ENCODE data around the gene TCHP.

Gene TCHP

DNA sequence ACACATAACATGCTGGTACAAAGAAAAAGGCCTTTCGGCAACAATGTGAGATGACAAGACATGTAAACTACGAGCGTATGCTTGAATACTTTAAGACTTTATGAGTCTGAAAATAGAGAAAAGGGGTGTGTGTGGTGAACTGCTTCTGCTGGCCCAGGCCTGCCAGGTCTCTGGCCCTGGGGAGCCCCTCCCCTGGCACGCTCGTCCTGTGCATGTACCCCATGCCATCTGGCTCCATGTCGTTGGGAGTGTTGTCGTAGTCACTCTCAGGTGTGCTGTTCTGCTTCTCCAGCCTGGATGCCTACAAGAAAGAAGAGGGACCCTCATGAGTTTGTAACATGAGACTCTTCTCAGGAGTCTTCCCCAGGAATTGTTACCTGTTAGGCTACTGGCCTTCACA, 38.9 kb downstream of the TCHP start:
- no peak for DNase-seq

DNA sequence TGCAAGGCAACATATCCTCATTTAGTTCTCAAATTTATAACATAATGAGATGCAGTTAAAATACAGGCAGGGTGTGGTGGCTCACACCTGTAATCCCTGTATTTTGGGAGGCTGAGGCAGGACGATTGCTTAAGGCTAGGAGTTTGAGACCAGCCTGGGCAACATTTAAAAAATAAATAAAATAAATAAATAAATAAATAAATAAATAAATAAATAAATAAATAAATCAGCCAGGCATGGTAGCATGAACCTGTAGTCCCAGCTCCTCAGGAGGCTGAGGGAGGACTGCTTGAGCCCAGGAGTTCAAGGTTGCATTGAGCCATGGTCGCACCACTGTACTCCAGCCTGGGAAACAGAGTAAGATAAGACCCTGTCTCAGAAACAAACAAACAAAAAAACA, 39.4 kb downstream of the TCHP start:
- DNase-seq = no peak

DNA sequence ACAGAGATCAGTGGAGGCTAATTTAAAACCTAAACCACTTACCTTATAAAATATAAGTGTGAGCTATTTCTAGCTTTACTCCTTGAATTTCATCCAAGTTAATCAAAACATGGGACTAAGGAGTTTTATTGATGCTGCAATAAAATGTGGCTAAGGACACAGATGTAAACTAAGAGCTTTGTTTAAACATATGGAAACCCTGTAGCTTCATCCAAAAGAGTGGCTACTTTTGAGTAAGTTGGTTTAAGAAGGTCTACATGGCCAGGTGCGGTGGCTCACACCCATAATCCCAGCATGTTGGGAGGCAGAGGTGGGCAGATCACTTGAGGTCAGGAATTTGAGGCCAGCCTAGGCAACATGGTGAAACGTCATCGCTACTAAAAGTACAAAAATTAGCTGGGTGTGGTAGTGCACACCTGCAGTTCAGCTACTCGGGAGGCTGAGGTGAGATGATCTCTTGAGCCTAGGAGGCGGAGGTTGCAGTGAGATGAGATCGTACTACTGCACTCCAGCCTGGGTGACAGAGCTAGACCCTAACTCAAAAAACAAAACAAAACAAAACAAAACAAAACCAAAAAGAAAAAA, 40.4 kb downstream of the TCHP start:
- DNase-seq = no peak

DNA sequence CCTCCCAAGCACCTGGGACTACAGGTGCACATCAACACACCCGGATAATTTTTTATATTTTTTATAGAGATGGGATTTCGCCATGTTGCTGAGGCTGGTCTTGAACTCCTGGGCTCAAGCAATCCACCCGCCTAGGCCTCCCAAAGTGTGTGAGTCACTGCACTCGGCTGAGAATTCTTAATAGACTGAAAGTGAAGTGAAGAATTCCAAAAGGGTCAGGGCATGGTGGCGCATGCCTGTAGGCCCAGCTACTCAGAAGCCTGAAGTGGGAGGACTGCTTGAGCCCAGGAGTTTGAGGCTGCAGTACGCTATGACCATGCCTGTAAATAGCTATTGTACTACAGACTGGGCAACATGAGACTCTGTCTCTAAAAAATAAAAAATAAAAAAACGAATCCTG, 43.7 kb downstream of the TCHP start:
- DNase-seq = no peak

DNA sequence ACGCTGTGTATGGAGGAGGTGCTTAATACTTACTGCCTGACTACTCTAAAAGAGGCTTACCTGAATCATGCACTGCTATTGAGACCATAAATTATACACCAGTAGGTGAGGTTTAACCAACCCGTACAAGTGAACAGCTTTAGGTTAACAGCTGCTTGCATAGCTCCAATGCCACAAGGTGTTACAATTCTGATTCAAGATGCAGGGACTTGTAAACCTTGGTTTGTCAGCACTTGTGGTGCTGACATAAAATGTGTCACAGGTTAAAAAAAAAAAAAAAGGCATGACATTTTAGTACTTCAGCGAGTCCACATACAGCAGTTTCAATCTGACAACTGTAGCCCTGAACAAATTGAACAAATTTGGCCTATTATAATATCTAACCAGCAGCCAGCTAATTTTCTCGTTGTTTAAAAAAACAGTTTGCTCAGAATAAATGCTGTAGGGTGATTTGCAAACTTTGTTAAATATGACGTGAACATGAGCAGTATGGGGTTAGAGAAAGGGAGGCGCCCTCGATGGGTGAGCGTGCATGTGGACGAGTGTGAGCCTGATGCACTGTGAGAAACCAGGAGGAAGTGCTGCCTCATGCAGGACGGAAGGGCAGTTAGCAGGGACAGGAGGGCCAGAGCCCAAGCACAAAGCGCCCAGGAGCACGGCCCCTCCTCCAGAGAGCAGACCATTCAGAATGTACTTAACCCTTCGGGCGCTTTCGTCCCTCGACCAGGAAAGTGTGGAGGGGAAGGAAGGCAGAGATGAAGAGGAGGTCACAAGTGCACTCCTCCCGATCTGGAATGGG, 44.7 kb downstream of the TCHP start:
- no peak for DNase-seq

DNA sequence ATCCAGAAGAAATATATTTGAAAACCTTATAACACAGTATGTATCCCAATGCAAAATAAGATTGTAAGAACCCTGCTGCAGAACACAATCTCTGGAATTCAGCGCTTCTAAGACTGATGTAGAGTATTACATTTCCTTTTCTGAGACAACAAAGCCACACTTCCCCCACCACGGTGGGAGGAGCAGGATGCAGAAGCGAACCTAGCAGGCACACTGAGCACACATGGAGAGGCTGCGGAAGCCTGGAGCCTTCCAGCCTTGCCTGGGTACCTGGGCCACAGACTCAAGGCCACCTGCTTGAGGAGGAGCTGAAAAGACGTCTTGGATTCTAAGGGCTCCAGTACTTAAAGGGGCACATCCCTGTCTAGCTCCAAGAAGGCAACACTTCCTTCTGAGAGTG, 46.4 kb downstream of the TCHP start:
- DNase-seq = no peak

DNA sequence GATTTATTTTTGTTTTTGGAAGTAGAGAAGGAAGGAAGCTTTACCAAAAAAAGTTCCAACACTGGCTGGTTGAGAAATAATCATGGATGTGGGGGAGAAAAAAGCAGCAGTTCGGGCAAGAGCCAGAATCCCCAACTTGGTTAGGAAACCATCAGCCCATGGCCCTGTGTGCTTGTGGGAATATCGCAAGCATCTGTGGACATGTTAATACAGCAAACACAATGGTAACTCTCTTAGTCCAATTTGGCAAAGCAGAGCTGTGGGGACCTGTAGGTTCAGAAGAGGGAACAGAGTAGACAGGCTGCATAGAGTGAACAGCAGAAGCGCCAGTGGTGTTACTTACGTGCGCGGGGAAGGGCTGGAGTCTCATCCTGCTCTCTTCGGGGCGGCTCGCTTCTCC, 46.8 kb downstream of the TCHP start:
- DNase-seq = no peak

DNA sequence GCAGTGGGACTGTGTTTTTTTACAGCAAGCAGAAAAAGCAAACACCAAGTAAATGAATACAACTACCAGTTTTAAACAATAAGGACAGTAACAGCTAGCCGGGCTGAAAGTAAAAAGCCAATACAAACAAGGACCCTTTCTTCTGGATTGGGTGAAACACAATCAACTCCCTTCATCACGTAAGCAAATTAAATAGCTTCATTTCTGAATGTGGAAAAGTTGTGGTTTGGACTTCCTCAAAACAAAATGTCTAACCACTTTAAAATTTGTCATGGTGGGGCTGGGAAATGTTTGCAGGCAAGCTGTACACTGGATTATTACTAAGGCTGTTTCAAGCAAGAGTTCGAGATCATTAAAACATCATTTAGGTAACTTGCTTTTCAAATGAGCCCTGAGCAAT, 47.4 kb downstream of the TCHP start:
- DNase-seq = no peak

DNA sequence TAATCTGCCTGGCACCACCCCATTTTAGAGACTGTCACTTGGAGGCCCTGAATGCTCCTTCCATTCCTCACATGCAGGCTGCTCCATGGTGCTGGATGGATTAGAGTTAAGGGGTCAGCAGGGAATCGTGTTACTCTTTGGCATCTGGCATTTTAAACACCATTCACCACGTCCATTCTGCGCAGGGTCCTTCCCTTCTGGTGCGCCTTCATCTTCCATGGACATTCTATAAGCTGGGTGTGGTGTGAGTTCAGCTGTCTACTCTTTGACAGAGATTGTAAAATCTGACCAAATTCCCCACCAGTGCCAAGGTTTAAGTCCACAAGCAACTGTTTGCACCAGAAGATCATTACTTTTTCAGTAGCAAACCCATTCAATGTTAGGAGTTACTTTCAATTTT, 48.3 kb downstream of the TCHP start:
- no peak for DNase-seq

DNA sequence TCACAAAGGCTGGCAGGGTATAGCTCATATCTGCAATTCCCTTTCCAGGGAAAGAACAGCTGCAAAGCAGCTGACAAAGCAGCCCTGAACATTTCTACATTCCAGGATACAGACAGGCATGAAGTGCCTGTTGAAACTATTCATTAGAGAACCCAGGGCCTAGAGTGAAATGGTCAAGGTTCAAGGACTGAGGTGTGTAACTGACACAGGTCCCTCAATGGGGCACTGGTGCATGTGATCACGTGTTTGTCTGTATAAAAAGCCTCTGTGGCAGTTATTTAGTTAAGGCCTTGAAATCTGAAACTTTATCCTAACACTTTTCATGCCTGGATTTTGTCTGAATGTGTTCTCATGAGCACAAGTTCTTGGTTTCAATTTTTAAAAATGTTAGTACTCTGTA, 49.0 kb downstream of the TCHP start:
- DNase-seq = no peak

DNA sequence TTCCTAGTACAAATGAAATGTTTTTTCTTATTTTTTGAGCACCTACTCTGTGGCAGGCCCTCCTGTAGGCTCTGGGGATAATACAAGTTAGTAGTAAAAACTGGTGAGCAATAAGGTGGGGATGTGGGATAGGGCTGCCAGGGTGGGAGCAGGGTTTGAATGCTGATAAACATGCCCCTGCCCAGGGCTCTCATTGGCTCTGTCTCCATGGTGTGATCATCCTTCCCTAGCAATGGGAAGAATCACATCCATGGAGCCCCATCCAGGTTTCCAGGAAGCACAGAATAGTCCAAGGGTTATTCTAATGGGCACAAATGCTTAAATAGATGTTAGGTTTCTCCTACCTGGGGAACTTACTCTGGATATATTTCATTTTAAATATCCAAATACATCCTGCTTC, 50.6 kb downstream of the TCHP start:
- no peak for DNase-seq

DNA sequence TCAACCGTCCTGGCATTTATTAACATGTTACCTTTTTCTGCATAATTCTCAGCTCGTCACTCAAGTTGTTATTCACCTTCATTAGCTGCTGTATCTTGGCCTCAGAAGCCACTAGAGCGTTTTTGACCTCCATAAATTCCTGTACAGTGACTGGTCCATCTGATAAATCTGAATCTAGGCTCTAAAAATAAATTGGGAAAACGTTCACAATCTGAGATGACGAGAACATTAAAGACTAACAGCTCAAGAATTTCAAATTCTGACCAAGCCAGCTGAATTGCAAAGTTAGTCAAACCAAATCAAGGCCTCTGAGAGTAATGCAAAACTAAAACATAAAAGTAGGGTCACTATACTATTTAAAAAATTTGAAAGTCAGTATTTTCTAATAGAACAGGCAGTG, 51.1 kb downstream of the TCHP start:
- DNase-seq = no peak

DNA sequence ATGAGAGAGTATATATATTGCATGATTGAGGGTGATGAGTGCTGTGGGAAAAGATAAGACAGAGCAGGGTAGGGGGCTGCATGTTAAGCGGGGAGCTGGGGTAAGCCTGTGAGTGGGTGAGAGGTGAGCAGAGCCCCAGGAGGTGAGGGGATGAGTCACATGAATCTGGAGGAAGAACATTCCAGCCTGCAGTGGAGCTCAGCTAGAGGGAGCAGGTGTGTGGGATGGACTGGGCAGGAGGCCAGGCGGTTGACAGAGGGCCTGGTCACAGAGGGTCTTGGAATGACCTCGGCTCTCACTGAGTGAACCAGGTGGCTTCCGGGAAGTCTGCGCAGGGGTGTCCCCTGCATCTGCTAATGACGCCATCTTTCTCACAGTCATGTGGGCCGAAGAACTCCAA, 51.7 kb downstream of the TCHP start:
- DNase-seq = no peak

DNA sequence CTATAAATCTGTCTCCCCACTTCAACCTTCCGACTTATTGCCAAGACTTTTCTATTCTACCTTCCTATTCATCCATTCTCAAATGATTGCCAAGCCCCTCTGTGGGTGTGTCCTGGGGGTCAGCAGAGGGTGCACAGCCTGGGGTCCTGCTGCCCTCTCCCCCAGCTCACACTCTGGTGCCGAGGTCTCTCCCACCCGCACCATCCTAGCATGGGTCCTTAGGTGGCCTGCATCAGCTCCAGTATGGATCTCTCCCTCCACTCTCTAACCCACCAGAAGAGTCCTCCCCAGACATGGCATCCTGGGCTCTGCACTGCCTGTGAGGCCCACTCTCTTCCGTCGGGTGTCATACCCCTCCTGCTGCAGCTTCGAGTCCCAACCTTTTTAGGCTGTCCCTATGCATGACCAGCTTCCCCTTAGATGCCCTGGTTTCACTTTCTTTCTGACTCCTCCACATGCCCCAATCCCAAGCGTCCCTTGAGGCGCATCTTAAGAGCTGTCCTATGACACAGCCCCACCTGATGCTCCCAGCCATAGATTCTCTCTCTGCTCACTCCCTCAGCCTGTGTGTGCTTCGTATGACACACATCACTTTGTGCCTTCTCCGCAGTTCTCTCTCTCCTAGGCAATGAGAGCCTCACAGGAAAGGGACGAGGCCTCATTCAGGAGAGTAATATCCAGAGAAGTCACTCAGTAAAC, 52.2 kb downstream of the TCHP start:
- DNase-seq = no peak

DNA sequence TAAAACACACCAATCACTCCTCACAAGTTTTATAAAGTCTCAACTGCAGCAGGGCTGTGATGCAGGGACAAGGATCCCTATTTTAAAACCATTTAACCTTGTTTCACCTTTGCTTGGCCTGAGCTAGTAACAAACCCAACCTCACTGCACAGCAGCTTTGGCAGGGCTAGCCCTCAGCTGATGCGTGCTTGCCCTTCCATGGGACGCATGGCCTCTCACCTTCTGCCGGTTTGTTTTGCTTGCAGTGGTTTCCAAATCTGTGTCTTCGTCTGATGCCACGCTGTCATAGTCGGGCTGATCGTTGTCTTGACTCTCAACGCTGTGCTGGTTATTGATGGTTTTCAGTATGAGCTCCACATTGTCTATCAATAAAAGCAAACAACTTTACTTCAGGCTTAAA, 52.8 kb downstream of the TCHP start:
- no peak for DNase-seq

DNA sequence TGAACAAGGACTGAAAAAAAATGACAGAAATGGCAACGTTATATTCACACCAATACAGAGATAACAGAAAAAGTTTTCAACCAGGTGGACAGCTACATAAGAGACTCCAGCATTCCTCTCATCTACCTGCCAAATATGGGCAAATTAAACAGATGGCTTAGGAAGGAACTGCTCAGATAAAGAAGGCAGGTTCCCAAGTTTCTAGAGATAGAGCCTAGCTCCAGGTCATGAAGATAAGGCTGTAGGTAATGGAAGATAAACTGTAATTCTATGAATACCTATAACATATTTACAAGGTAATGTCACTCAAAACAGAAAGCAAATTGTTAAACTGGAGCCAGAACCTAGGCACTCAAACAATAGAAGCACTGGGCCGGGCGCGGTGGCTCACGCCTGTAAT, 53.6 kb downstream of the TCHP start:
- DNase-seq = no peak

DNA sequence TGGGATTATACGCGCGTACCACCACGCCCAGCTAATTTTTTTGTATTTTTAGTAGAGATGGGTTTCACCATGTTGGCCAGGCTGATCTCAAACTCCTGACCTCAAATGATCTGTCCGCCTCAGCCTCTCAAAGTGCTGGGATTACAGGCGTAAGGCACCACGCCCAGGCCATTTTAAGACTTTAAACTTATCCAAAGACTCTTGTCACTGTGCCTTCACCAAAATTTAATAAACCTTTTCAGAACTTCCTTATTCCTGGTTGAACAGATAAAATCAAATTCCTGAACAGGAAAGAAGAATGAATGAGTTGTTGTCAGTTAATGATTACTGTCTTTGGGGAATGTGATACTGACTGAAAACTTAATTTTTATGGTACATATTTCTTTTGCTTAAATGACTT, 58.3 kb downstream of the TCHP start:
- DNase-seq = no peak

DNA sequence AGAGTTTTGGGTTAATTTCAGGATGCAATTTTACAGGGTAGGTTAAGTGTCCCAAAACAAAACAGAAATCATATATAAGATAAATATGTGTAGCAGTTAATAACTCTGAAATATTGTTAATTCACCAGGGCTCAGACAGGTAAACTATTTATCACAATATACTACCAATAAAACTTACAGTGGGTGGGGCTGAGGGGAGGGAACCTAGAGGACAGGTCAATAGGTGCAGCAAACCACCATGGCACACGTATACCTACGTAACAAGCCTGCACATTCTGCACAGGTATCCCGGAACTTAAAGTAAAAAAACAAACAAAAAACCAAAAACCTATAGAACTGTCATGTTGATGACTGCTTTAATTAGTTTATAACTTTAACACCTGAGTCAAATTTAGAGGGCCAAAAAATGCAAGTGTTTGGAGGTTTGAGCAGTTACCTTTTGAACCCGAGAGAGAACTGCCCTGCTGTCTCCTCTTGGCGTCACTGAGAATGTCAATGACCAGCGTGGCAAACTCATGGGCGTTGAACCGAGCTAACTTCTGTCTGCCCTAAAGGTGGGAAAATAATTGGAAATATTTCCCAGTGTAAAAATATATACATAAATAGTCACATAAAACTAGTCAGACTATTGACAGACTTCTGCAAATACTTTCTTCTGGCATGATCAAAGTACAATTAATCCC, 59.5 kb downstream of the TCHP start:
- DNase-seq = no peak

DNA sequence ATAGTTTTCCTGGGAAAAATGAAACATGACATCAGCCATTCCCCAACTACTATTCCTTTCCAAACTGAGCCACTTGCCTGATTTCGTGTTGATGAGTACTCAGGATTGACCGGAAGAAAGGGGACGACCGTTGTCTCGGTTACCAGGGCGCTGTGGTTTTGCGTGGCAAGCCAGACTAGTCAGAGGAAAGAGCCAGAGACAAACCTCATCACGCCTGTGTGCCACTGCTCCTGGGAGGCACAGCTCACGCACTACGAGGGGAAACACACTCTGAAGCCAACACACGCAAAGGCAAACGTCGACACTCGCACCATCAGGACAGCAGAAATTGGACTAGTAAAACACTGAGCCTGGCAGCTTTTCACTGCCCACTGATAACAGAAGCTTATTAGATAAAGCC, 61.1 kb downstream of the TCHP start:
- DNase-seq = no peak

DNA sequence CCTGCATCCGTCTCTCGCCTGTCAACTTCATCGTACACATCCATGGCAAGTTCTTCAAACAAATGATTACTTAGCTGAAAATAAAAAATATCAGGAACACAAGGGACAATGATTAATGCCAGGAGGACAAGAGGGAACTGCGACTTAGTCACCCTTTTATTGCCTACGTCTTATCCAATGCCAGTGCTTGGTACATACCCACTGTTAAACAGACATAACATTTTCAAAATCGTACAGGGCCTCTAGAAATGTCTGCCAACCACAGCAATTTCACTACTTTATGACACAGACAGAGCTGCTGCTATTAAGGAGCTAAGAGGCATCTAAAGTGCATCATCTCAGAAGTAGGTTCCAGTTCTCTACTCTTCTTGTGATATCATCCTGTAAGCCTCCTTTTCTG, 61.5 kb downstream of the TCHP start:
- no peak for DNase-seq

DNA sequence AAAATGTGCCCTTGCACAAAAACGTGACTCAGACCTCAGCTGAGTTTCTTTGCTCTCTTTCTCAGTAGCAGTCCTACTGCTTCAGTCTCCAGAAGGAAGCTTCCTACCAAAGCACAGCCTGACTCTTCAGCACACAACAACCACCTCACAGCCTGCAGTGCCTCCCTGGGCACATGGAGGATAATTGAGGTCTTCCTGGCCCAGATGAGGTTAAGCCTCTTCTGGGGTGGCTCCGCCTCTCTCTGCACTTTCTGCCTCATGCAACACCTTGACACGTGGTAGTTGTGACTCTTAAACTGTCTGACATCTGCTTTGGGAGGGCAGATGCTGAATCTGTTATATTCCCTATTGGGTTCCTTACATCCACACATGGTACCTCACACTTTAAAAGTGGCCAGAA, 62.3 kb downstream of the TCHP start:
- no peak for DNase-seq

DNA sequence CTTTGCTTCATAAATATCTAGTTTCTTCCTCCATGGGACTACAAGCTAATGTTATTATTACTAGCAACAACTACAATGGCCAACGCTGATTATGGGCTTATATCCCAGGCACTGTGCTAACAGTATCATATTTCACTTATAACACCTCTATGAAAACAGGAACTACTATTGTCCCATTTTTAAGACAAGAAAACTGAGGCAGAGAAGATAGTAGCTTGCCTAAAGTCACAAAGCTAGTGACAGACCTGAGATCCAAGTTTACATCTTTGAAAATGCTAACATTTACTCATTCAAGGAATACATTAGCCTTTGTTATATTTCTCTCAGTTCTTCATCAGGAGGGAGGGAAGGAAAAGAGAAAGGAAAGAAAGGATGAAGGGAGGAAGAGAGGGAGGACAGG, 63.3 kb downstream of the TCHP start:
- DNase-seq = no peak

DNA sequence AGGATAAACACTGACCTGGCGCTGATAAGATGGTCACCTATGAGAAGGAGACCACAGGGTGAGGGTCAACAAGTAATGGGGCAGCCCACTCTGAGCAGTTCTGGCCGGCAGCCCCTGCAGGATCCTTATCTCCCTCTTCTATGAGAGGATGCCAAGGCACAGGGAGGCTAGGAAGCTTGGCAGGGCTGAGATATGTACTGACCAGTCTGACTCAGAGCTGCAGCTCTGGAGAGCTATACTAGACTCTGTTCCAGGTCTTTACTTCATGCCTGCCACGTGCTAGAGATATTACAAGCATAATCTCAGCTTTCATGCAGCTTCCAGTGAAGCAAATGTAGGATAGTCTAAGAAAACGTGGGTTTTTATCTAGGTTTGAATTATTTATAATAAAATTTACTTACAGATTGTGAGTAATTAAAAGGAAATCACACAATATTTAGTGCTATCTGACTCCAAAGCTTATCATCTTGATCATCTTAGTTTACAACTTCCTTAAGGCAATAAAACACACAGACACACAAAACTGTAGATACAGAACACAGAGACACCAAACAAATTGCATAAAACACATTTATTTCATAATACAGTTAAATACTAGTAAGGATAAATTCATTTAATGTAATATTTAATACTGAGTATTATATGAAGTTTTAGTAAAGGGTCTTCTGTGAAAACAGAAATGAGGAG, 63.8 kb downstream of the TCHP start:
- DNase-seq = no peak
